Upper lobe of right lung (tissue), 1 donor: ENCODE measurements around the gene BST1. TPM values are rescaled to one million over a fixed set of nuclear protein-coding genes. Genes with fewer than 3 reads are reported as not detected.

Source experiments
- ATAC-seq: fragments of 200-7000 bp; cut with Tn5 transposase; one replicate; pipeline ENCODE4 v1.9.1; 2020; ENCODE audit warnings: mild to moderate bottlenecking, moderate library complexity
- DNase-seq: peaks from one replicate; pipeline ENCODE4 v3.0.0-alpha.2; 2020
- H3K27ac ChIP-seq: fragments of 200-600 bp; one replicate; pipeline ENCODE4 v1.8.0; 2022
- H3K27me3 ChIP-seq: fragments of 200-600 bp; one replicate; pipeline ENCODE4 v1.8.0; 2022; ENCODE audit warnings: mild to moderate bottlenecking
- H3K36me3 ChIP-seq: fragments of 200-600 bp; one replicate; pipeline ENCODE4 v1.8.0; 2022
- H3K4me1 ChIP-seq: fragments of 200-600 bp; one replicate; pipeline ENCODE4 v1.8.0; 2022
- H3K4me3 ChIP-seq: fragments of 200-600 bp; one replicate; pipeline ENCODE4 v1.8.0; 2022; ENCODE audit warnings: mild to moderate bottlenecking
- H3K9me3 ChIP-seq: fragments of 200-600 bp; one replicate; pipeline ENCODE4 v1.8.0; 2022
- CTCF ChIP-seq: fragments of 200-600 bp; IDR thresholded peaks from one replicate; pipeline ENCODE4 v1.8.0; 2022; ENCODE audit warnings: antibody characterized with exemption
- intact Hi-C: fragments of 100-400 bp; cut with DNase I; formaldehyde crosslinking; loops from one replicate; pipeline ENCODE4 v1.11.0; 2022
- total RNA-seq: library from RNA; stranded (reverse); fragmentation: NEBNext Ultra II Directional; extraction: Animal tissue kit (Norgen Biotek cat#: 25700); gene quantifications from one replicate; pipeline ENCODE4 v1.2.1, GENCODE V29; 2021
- donor health status: DM: no; HTN: yes; CAD: no; lungs with severe emphysema.

Gene BST1
- total RNA-seq, 1 donor from 2014 or later = 11.0 TPM

GRCh38 chr4:15778289-15779241, 75.7 kb downstream of the BST1 start, which contains the start of gene CD38:
Gene CD38 (plus strand): TSS chr4:15778328. CDS start chr4:15778415, 87 bp downstream.
- TF ChIP-seq CTCF = no peak
- H3K27me3 ChIP-seq = no peaks in the 10 kb centered on the region
- H3K27ac ChIP-seq = no peak within 1 kb of the TSS
- no peaks in the 10 kb centered on the region for H3K9me3 ChIP-seq
- ATAC-seq = peak; percentile 77
- intact Hi-C loops = no loop called here
- peak within 1 kb of the TSS; percentile 56 for H3K4me3 ChIP-seq
- DNase-seq = peak; percentile 85
- no peaks in the 10 kb centered on the region for H3K36me3 ChIP-seq
- H3K4me1 ChIP-seq = peaks cover 13% of the 10 kb centered on the region

- peak overlapping the region; percentile 56 for H3K4me3 ChIP-seq
- H3K4me1 ChIP-seq = peaks cover 13% of the 10 kb centered on the region
- H3K9me3 ChIP-seq = no peaks in the 10 kb centered on the region
- intact Hi-C loops = no loop called here
- no peaks in the 10 kb centered on the region for H3K36me3 ChIP-seq
- peak; percentile 21 for TF ChIP-seq CTCF
- ATAC-seq (peak; percentile 74), DNase-seq (peak; percentile 70)
- no peak overlapping the region for H3K27ac ChIP-seq
- H3K27me3 ChIP-seq = no peaks in the 10 kb centered on the region
These were observed 76.4 kb downstream of the BST1 start for GRCh38 chr4:15779306-15779705.

GRCh38 chr4:15779809-15780208, 76.9 kb downstream of the BST1 start:
- Histone ChIP-seq H3K4me3 (peak overlapping the region; percentile 56), H3K27me3 (no peaks in the 10 kb centered on the region), H3K36me3 (no peaks in the 10 kb centered on the region), H3K4me1 (peaks cover 13% of the 10 kb centered on the region), H3K27ac (no peak overlapping the region), H3K9me3 (no peaks in the 10 kb centered on the region)
- intact Hi-C loops = no loop called here
- TF ChIP-seq CTCF = no peak
- DNase-seq (no peak), ATAC-seq (no peak)

GRCh38 chr4:15781427-15782095, 78.7 kb downstream of the BST1 start:
- peaks cover 13% of the 10 kb centered on the region for H3K4me1 ChIP-seq
- no peaks in the 10 kb centered on the region for H3K27me3 ChIP-seq
- no peak overlapping the region for H3K27ac ChIP-seq
- no peak overlapping the region for H3K4me3 ChIP-seq
- DNase-seq (no peak), ATAC-seq (peak; percentile 3)
- intact Hi-C loops = no loop called here
- H3K36me3 ChIP-seq = no peaks in the 10 kb centered on the region
- H3K9me3 ChIP-seq = no peaks in the 10 kb centered on the region
- TF ChIP-seq CTCF = no peak

Other genes starting within 250 kb of the BST1 start
- 15.5 TPM for gene CC2D2A, start 233.2 kb upstream of the BST1 start, total RNA-seq
- gene FBXL5, start 47.7 kb upstream of the BST1 start, total RNA-seq = 101 TPM
- 29.3 TPM for gene FAM200B, start 21.2 kb upstream of the BST1 start, total RNA-seq
- gene CD38, start 75.3 kb downstream of the BST1 start, total RNA-seq = 2.4 TPM
- 3.3 TPM for gene FGFBP1, start 235.7 kb downstream of the BST1 start, total RNA-seq